ENCODE measurements around the gene PSEN2. TPM values are rescaled to one million over a fixed set of nuclear protein-coding genes. Genes with fewer than 3 reads are reported as not detected.

PSEN2 gene
- total RNA-seq, 1 donor from 2014 or later = 29.7 TPM

DNA sequence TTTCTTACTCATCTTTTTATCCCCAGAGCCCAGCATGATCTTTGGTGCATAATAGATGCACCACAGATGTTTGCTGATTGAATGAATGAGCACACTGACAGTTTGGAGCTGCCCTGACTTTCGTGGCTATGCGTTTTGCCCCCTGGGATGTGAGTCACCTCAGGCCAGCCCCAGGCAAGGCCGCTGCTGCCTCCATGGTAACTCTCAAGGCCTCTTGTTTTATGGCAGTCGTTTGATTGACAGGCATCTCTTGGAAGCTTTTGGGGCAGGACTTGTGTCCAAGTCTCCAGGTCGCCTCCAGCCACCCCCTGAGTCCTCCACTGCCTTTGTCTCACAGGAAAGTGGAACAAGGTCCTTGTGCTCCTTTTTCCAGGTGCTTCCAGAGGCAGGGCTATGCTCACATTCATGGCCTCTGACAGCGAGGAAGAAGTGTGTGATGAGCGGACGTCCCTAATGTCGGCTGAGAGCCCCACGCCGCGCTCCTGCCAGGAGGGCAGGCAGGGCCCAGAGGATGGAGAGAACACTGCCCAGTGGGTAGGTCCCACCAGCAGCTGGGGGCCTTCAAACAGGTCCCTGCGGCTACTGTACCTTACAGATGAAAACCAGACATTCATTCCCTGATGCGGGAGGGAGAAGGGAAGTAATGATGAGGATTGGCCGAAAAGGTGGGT lies 11.2 kb downstream of the PSEN2 start:
- TF ChIP-seq, protein P1, sequence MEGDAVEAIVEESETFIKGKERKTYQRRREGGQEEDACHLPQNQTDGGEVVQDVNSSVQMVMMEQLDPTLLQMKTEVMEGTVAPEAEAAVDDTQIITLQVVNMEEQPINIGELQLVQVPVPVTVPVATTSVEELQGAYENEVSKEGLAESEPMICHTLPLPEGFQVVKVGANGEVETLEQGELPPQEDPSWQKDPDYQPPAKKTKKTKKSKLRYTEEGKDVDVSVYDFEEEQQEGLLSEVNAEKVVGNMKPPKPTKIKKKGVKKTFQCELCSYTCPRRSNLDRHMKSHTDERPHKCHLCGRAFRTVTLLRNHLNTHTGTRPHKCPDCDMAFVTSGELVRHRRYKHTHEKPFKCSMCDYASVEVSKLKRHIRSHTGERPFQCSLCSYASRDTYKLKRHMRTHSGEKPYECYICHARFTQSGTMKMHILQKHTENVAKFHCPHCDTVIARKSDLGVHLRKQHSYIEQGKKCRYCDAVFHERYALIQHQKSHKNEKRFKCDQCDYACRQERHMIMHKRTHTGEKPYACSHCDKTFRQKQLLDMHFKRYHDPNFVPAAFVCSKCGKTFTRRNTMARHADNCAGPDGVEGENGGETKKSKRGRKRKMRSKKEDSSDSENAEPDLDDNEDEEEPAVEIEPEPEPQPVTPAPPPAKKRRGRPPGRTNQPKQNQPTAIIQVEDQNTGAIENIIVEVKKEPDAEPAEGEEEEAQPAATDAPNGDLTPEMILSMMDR (IDR thresholded peaks at IDR 0.05; ENCODE audit: insufficient read depth, low read length, poor library complexity, severe bottlenecking) = no peak
- no peak overlapping the region for H3K4me3 ChIP-seq (ENCODE audit: low read depth, low read length)
- no peak for DNase-seq (ENCODE audit: low read depth)
- no peaks in the 10 kb centered on the region for H3K36me3 ChIP-seq (ENCODE audit: control insufficient read depth, insufficient read depth, low read length)
- H3K27me3 ChIP-seq (ENCODE audit: control insufficient read depth, insufficient read depth, low read length) = no peaks in the 10 kb centered on the region

DNA sequence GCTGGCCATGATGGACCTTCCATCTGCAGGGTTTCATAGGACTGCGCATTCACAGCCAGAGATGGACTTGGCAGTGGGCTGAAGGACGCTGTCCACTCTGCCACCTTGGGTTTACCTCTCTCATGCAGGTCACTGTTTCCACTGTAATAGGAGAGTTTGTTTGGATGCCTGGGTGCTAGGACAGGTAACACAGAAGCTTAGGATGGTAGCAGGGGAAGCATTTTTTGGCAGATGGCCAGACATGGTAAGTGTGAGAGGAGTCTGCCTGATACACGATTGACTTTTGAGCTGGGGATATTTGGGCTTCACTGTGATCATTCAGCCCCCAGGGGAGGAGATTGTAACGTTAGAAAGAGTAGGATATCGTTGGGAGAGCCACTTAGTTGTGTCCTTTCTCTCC lies 11.8 kb downstream of the PSEN2 start:
- Histone ChIP-seq H3K36me3 (ENCODE audit: control insufficient read depth, insufficient read depth, low read length) (no peaks in the 10 kb centered on the region), H3K4me3 (ENCODE audit: low read depth, low read length) (no peak overlapping the region), H3K27me3 (ENCODE audit: control insufficient read depth, insufficient read depth, low read length) (no peaks in the 10 kb centered on the region)
- DNase-seq (ENCODE audit: low read depth) = no peak
- TF ChIP-seq, protein P1 (IDR thresholded peaks at IDR 0.05; ENCODE audit: insufficient read depth, low read length, poor library complexity, severe bottlenecking) = no peak

DNA sequence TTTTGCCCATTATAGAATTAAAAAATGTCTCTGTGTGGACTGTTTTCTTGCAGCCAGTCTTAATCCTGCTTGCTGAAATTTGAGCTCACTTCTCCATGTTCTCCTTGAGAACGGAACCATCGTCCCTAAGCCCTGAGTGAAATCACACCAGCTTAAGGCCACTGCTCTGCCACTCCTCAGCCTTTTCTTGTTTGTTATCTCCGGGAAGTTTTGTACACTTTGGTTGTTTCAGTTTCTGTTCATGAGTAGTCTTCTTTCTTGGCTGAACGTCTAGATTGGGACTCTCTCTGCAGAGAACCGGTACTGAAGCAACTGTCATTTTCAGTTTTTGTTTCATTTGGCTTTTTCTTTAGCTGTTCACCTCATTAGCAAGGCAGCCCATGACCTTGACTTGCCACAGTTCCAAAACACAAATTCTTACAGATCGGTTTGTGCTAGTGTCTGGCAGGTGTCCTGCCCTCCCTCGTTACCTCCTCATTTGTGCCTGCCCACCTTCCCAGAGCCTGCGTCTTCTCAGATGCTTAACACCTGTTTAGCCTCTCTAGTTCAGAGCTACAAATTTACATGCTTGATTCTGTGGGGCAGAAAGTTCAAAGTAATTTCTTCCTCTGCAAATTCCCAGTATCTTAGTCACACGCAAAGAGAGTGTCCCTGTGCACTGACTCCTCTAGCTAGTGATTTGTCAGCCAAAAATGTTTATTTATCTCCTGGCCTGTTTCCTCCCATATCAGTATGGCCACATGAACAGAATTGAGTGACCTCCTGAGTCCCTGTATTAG lies 12.4 kb downstream of the PSEN2 start:
- no peak overlapping the region for H3K4me3 ChIP-seq (ENCODE audit: low read depth, low read length)

DNA sequence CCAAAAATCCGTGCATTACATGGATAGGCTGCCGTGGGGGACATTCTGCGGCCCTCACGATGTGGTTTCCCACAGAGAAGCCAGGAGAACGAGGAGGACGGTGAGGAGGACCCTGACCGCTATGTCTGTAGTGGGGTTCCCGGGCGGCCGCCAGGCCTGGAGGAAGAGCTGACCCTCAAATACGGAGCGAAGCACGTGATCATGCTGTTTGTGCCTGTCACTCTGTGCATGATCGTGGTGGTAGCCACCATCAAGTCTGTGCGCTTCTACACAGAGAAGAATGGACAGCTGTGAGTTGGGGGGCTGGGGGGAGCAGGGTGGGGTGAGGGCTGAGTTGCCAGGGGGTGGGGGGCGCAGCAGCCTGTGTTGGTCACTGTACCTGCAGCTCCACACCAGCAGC lies 13.2 kb downstream of the PSEN2 start:
- no peaks in the 10 kb centered on the region for H3K27me3 ChIP-seq (ENCODE audit: control insufficient read depth, insufficient read depth, low read length)
- TF ChIP-seq, protein P1 (IDR thresholded peaks at IDR 0.05; ENCODE audit: insufficient read depth, low read length, poor library complexity, severe bottlenecking) = no peak
- DNase-seq (ENCODE audit: low read depth) = no peak
- H3K4me3 ChIP-seq (ENCODE audit: low read depth, low read length) = no peak overlapping the region
- H3K36me3 ChIP-seq (ENCODE audit: control insufficient read depth, insufficient read depth, low read length) = no peaks in the 10 kb centered on the region

More for the DNA sequence above, 12.4 kb downstream of the PSEN2 start:
- TF ChIP-seq, protein P1 (IDR thresholded peaks at IDR 0.05; ENCODE audit: insufficient read depth, low read length, poor library complexity, severe bottlenecking) = no peak
- no peaks in the 10 kb centered on the region for H3K36me3 ChIP-seq (ENCODE audit: control insufficient read depth, insufficient read depth, low read length)
- no peaks in the 10 kb centered on the region for H3K27me3 ChIP-seq (ENCODE audit: control insufficient read depth, insufficient read depth, low read length)
- no peak for DNase-seq (ENCODE audit: low read depth)

DNA sequence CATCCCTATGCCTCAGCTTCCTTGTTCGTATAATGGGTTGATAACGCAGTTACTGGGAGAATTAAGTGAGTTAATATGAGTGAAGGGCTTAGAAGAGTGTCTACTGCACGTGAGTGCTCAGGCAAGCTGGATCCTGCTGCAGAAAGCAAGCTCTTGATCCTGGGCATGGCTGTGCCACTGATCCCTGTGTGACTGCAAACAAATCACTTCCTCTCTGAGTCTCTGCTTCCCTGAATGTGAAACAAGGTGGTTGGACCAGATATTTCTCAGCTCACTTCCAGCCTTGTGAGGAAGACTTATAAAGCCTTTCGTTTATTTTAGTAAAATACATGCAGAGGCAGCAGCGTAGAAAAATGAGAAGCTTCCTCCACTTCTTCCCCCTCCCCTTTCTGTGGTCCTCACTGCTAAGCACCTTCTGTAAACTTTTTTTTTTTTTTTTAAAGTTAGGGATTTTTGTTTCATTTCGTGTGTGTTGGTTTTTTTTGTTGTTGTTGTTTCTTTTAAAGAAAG lies 13.8 kb downstream of the PSEN2 start:
- TF ChIP-seq, protein P1 (IDR thresholded peaks at IDR 0.05; ENCODE audit: insufficient read depth, low read length, poor library complexity, severe bottlenecking) = no peak
- Histone ChIP-seq H3K36me3 (ENCODE audit: control insufficient read depth, insufficient read depth, low read length) (no peaks in the 10 kb centered on the region), H3K27me3 (ENCODE audit: control insufficient read depth, insufficient read depth, low read length) (no peaks in the 10 kb centered on the region), H3K4me3 (ENCODE audit: low read depth, low read length) (no peak overlapping the region)
- DNase-seq (ENCODE audit: low read depth) = no peak

Data from kidney epithelial cell (primary cell).